Neural progenitor cell (in vitro differentiated cells): ENCODE results near the gene KLKB1. TPM values are rescaled to one million over a fixed set of nuclear protein-coding genes. Genes with fewer than 3 reads are reported as not detected.
"Not testable (repeated sequence)": the region's sequence is repeated elsewhere in the genome, so short reads cannot be mapped to it uniquely, and the experiment has no call there.

Experiments used
- DNase-seq: peaks from one replicate; pipeline ENCODE4 v3.0.0-alpha.2; 2016; ENCODE audit warnings: low spot score
- H2AFZ ChIP-seq: fragments of 200-600 bp; sonication (generic); replicated peaks from 2 replicates; pipeline ENCODE4 v1.6.1; 2016; ENCODE audit warnings: antibody characterized with exemption
- H3F3A ChIP-seq: fragments of 200-600 bp; sonication (generic); 2 replicates; pipeline ENCODE4 v1.6.1; 2016; ENCODE audit warnings: antibody characterized with exemption, low read depth
- H3K27ac ChIP-seq: fragments of 200-600 bp; sonication (generic); 2 replicates; pipeline ENCODE4 v1.5.1; 2016; ENCODE audit warnings: mild to moderate bottlenecking
- H3K27me3 ChIP-seq: fragments of 200-600 bp; sonication (generic); 2 replicates; pipeline ENCODE4 v1.6.1; 2016; ENCODE audit warnings: mild to moderate bottlenecking, moderate library complexity
- H3K36me3 ChIP-seq: fragments of 200-600 bp; sonication (generic); 2 replicates; pipeline ENCODE4 v1.5.1; 2016
- H3K4me1 ChIP-seq: fragments of 200-600 bp; sonication (generic); 2 replicates; pipeline ENCODE4 v1.6.1; 2016; ENCODE audit warnings: mixed run types
- H3K4me2 ChIP-seq: fragments of 200-600 bp; sonication (generic); 2 replicates; pipeline ENCODE4 v1.6.1; 2016
- H3K4me3 ChIP-seq: fragments of 200-600 bp; sonication (generic); 2 replicates; pipeline ENCODE4 v1.5.1; 2016
- H3K79me2 ChIP-seq: fragments of 200-600 bp; sonication (generic); 2 replicates; pipeline ENCODE4 v1.6.1; 2016; ENCODE audit warnings: low read depth
- H3K9ac ChIP-seq: fragments of 200-600 bp; sonication (generic); 2 replicates; pipeline ENCODE4 v1.6.1; 2016
- H3K9me3 ChIP-seq: fragments of 200-600 bp; sonication (generic); 2 replicates; pipeline ENCODE4 v1.5.1; 2016; ENCODE audit warnings: low read depth
- H4K20me1 ChIP-seq: fragments of 200-600 bp; sonication (generic); 2 replicates; pipeline ENCODE4 v1.6.1; 2016; ENCODE audit warnings: low read depth
- H3K27ac Mint-ChIP-seq: 3 replicates; pipeline ENCODE4 v1.8.0; 2021; ENCODE audit warnings: mixed read lengths
- H3K27me3 Mint-ChIP-seq: 2 replicates; pipeline ENCODE4 v1.8.0; 2022; ENCODE audit warnings: low read depth, mild to moderate bottlenecking, inconsistent platforms, moderate library complexity, mixed read lengths; ENCODE audit not compliant: insufficient read depth
- H3K36me3 Mint-ChIP-seq: 3 replicates; pipeline ENCODE4 v1.8.0; 2021; ENCODE audit warnings: mixed read lengths
- H3K4me1 Mint-ChIP-seq: 3 replicates; pipeline ENCODE4 v1.8.0; 2021; ENCODE audit warnings: mixed read lengths
- H3K4me3 Mint-ChIP-seq: 3 replicates; pipeline ENCODE4 v1.8.0; 2021; ENCODE audit warnings: mild to moderate bottlenecking, moderate library complexity, mixed read lengths
- H3K9me3 Mint-ChIP-seq: 3 replicates; pipeline ENCODE4 v1.8.0; 2020; ENCODE audit warnings: mixed read lengths
- CTCF ChIP-seq: fragments of 200-600 bp; sonication (generic); IDR thresholded peaks from 2 replicates; pipeline ENCODE4 v1.5.1; 2017; ENCODE audit warnings: antibody characterized with exemption, mild to moderate bottlenecking
- EZH2 ChIP-seq: fragments of 200-600 bp; sonication (generic); IDR thresholded peaks from 2 replicates; pipeline ENCODE4 v1.6.1; 2017; ENCODE audit warnings: antibody characterized with exemption, mild to moderate bottlenecking, moderate library complexity
- EZH2phosphoT487 ChIP-seq: fragments of 200-600 bp; sonication (generic); IDR thresholded peaks from 2 replicates; pipeline ENCODE4 v1.6.1; 2017; ENCODE audit warnings: antibody characterized with exemption
- total RNA-seq: library from RNA; depleted of rRNA; stranded (reverse); fragments of >200 nt; gene quantifications from 2 replicates; pipeline ENCODE4 v1.2.3, GENCODE V29; 2015; ENCODE audit warnings: low replicate concordance

KLKB1 gene
- total RNA-seq, 1 donor from 2014 or later, result 0.39 TPM

- peaks cover 4% of the 10 kb centered on the region for H3K4me1 Mint-ChIP-seq
- peak overlapping the region; percentile 50 for H2AFZ ChIP-seq
Measured at GRCh38 chr4:186241616-186242015, 14.3 kb downstream of the KLKB1 start.

GRCh38 chr4:186242031-186242430 lies 14.7 kb downstream of the KLKB1 start:
- H3K79me2 ChIP-seq, H3K27ac Mint-ChIP-seq, H3K27me3 ChIP-seq, H3K4me3 Mint-ChIP-seq, H3K4me1 Mint-ChIP-seq, H3K4me3 ChIP-seq, H4K20me1 ChIP-seq, DNase-seq, H3K36me3 Mint-ChIP-seq, H3K9me3 ChIP-seq, H3K36me3 ChIP-seq, H3K27ac ChIP-seq, H3K27me3 Mint-ChIP-seq, H3K9ac ChIP-seq: not testable (repeated sequence)
- peak overlapping the region; percentile 50 for H2AFZ ChIP-seq
- H3K9me3 Mint-ChIP-seq, result peaks cover 10% of the 10 kb centered on the region
- H3K4me2 ChIP-seq, result peak overlapping the region; percentile 31
- peaks cover 13% of the 10 kb centered on the region for H3F3A ChIP-seq
- H3K4me1 ChIP-seq, result peaks cover 28% of the 10 kb centered on the region

More at GRCh38 chr4:186241616-186242015, 14.3 kb downstream of the KLKB1 start:
- Histone ChIP-seq H3K36me3 (no peaks in the 10 kb centered on the region), H3K27me3 (no peaks in the 10 kb centered on the region), H4K20me1 (no peaks in the 10 kb centered on the region), H3K27ac (no peak overlapping the region), H3K4me1 (peaks cover 28% of the 10 kb centered on the region), H3K4me2 (peak overlapping the region; percentile 31), H3F3A (peaks cover 13% of the 10 kb centered on the region), H3K9me3 (no peaks in the 10 kb centered on the region), H3K79me2 (no peaks in the 10 kb centered on the region), H3K4me3 (no peak overlapping the region), H3K9ac (no peak overlapping the region)
- no peak overlapping the region for H3K4me3 Mint-ChIP-seq
- no peak for DNase-seq
- H3K27ac Mint-ChIP-seq, result no peak overlapping the region
- peaks cover 6% of the 10 kb centered on the region for H3K27me3 Mint-ChIP-seq
- H3K36me3 Mint-ChIP-seq, result no peaks in the 10 kb centered on the region
- peaks cover 9% of the 10 kb centered on the region for H3K9me3 Mint-ChIP-seq
- TF ChIP-seq EZH2 (no peak), EZH2phosphoT487 (no peak), CTCF (no peak)

- H3K9me3 Mint-ChIP-seq, result peaks cover 15% of the 10 kb centered on the region
- Histone ChIP-seq H3K4me1 (peaks cover 28% of the 10 kb centered on the region), H3K9me3 (no peaks in the 10 kb centered on the region), H3K9ac (no peak overlapping the region), H2AFZ (peak overlapping the region; percentile 50), H4K20me1 (no peaks in the 10 kb centered on the region), H3K27me3 (no peaks in the 10 kb centered on the region), H3K79me2 (no peaks in the 10 kb centered on the region), H3K27ac (no peak overlapping the region), H3K4me2 (no peak overlapping the region), H3K36me3 (no peaks in the 10 kb centered on the region), H3F3A (peaks cover 13% of the 10 kb centered on the region), H3K4me3 (no peak overlapping the region)
- DNase-seq, result no peak
- H3K27ac Mint-ChIP-seq, result no peak overlapping the region
- peaks cover 1% of the 10 kb centered on the region for H3K36me3 Mint-ChIP-seq
- H3K27me3 Mint-ChIP-seq, result peaks cover 4% of the 10 kb centered on the region
- peaks cover 4% of the 10 kb centered on the region for H3K4me1 Mint-ChIP-seq
- TF ChIP-seq EZH2phosphoT487 (no peak), CTCF (no peak), EZH2 (no peak)
- H3K4me3 Mint-ChIP-seq, result no peak overlapping the region
Measured at GRCh38 chr4:186243331-186243730, 16.0 kb downstream of the KLKB1 start.

GRCh38 chr4:186244835-186245234 lies 17.5 kb downstream of the KLKB1 start:
- Histone ChIP-seq H2AFZ (no peak overlapping the region), H3K9me3 (no peaks in the 10 kb centered on the region), H3K79me2 (no peaks in the 10 kb centered on the region), H3K27ac (no peak overlapping the region), H4K20me1 (no peaks in the 10 kb centered on the region), H3K4me3 (no peak overlapping the region), H3K27me3 (no peaks in the 10 kb centered on the region), H3K4me2 (no peak overlapping the region), H3K9ac (no peak overlapping the region), H3K4me1 (peaks cover 33% of the 10 kb centered on the region), H3F3A (peaks cover 13% of the 10 kb centered on the region), H3K36me3 (no peaks in the 10 kb centered on the region)
- Mint-ChIP-seq H3K27ac (no peak overlapping the region), H3K27me3 (peaks cover 4% of the 10 kb centered on the region), H3K36me3 (peaks cover 1% of the 10 kb centered on the region), H3K4me3 (no peak overlapping the region), H3K4me1 (peaks cover 4% of the 10 kb centered on the region), H3K9me3 (peaks cover 15% of the 10 kb centered on the region)
- TF ChIP-seq CTCF, result no peak
- no peak for DNase-seq

- not testable (repeated sequence) for DNase-seq, H3K27me3 Mint-ChIP-seq, H4K20me1 ChIP-seq, H3K4me3 ChIP-seq, H3K36me3 Mint-ChIP-seq, H3K4me3 Mint-ChIP-seq, H3K79me2 ChIP-seq, H3K4me2 ChIP-seq, H3K27me3 ChIP-seq, H3K27ac Mint-ChIP-seq, H3K9me3 ChIP-seq, H3K27ac ChIP-seq, H2AFZ ChIP-seq, H3K4me1 Mint-ChIP-seq, H3K9ac ChIP-seq, H3K36me3 ChIP-seq
- H3F3A ChIP-seq, result peaks cover 12% of the 10 kb centered on the region
- H3K4me1 ChIP-seq, result peaks cover 32% of the 10 kb centered on the region
- peaks cover 15% of the 10 kb centered on the region for H3K9me3 Mint-ChIP-seq
Measured at GRCh38 chr4:186247062-186247752, 19.9 kb downstream of the KLKB1 start.
